Prostate gland (tissue), 2 donors: Measurements from ENCODE around the gene TLR6. TPM values are rescaled to one million over a fixed set of nuclear protein-coding genes. Genes with fewer than 3 reads are reported as not detected.

ENCODE experiments used
- DNase-seq: peaks from one replicate; pipeline ENCODE4 v3.0.0-alpha.2; 2019; ENCODE audit warnings: low spot score
- H3K27ac ChIP-seq, 2 donors: fragments of 200-600 bp; sonication (generic); 2 replicates each; pipeline ENCODE4 v1.5.1; 2017 to 2019
- H3K27me3 ChIP-seq: fragments of 200-600 bp; sonication (generic); replicated peaks from 2 replicates; pipeline ENCODE4 v1.5.1; 2019; ENCODE audit not compliant: insufficient read depth
- H3K36me3 ChIP-seq, 2 donors: fragments of 200-600 bp; sonication (generic); 1 replicate in 1 of 2; 2 replicates in 1 of 2; pipeline versions ENCODE4 v1.5.1 to v1.8.1; 2017 to 2019
- H3K4me1 ChIP-seq: fragments of 200-600 bp; sonication (generic); replicated peaks from 2 replicates; pipeline ENCODE4 v1.5.1; 2019
- H3K4me3 ChIP-seq, 2 donors: fragments of 200-600 bp; sonication (generic); 2 replicates each; pipeline ENCODE4 v1.5.1; 2017 to 2019
- H3K9me3 ChIP-seq: fragments of 200-600 bp; sonication (generic); 2 replicates; pipeline ENCODE4 v1.5.1; 2017
- CTCF ChIP-seq, 4 experiments: fragments of 200-600 bp in 2 of 4; fragments of 450-650 bp in 2 of 4; sonication (generic) in 2 of 4; IDR thresholded peaks; 1 replicate in 3 of 4; 2 replicates in 1 of 4; pipeline ENCODE4 v1.5.1; 2016 to 2019; ENCODE audit warnings: antibody characterized with exemption in 4 of 4, mild to moderate bottlenecking in 2 of 4, moderate library complexity in 2 of 4
- POLR2A ChIP-seq: fragments of 450-650 bp; IDR thresholded peaks from one replicate; pipeline ENCODE4 v1.6.1; 2016; ENCODE audit warnings: antibody characterized with exemption, mild to moderate bottlenecking
- POLR2AphosphoS5 ChIP-seq: sonication (generic); formaldehyde crosslinking; IDR thresholded peaks from one replicate; pipeline ENCODE4 v1.6.1; 2017; ENCODE audit warnings: antibody characterized with exemption
- WGBS: methylation state at CpG from one replicate; pipeline ENCODE4 v1.1.5; 2018; 5-methylcytosine and 5-hydroxymethylcytosine counted together
- intact Hi-C: fragments of 100-400 bp; cut with DNase I; formaldehyde crosslinking; loops from one replicate; pipeline ENCODE4 v1.14.2; 2022
- total RNA-seq, 2 donors: library from RNA; depleted of rRNA; stranded (reverse); fragments of >200 nt; gene quantifications; one replicate each; pipeline ENCODE4 v1.1.0, GENCODE V29; 2016

Gene TLR6
- total RNA-seq = 1 to 10 TPM; 1.0 to 1.5 TPM

- no peaks in the 10 kb centered on the region for H3K27me3 ChIP-seq
- no peaks in the 10 kb centered on the region for H3K9me3 ChIP-seq
- TF ChIP-seq POLR2A = no peak
- TF ChIP-seq CTCF (IDR thresholded peaks at IDR 0.05) = peak; percentile 52 to 82 (median 67)
- TF ChIP-seq POLR2AphosphoS5 = peak; percentile 37
- WGBS = 16% methylated on average over 8 of the region's 8 CpGs
- intact Hi-C loops = loop anchor here (2.0 kb wide), 1 partner anchor 98 kb away; no protein-coding TSS in a partner anchor
- H3K4me1 ChIP-seq = no peaks in the 10 kb centered on the region
- DNase-seq = peak; percentile 63
- no peak within 1 kb of the TSS for H3K4me3 ChIP-seq
- peak within 1 kb of the TSS in 1 of 2 donors; percentile 33 for H3K27ac ChIP-seq
- no peaks in the 10 kb centered on the region for H3K36me3 ChIP-seq
Observed at GRCh38 chr4:38856524-38857337, at the start of gene TLR6. TLR6 (minus strand) TSS chr4:38856817; CDS start chr4:38829473, 27,344 bp downstream.

GRCh38 chr4:38905652-38906385, 49.2 kb upstream of the TLR6 start:
- Histone ChIP-seq H3K27ac (no peak overlapping the region), H3K4me3 (no peak overlapping the region), H3K4me1 (no peaks in the 10 kb centered on the region), H3K36me3 (no peaks in the 10 kb centered on the region), H3K27me3 (no peaks in the 10 kb centered on the region), H3K9me3 (no peaks in the 10 kb centered on the region)
- 56% methylated on average over 10 of the region's 10 CpGs for WGBS
- DNase-seq = no peak
- TF ChIP-seq POLR2AphosphoS5 (no peak), CTCF (IDR thresholded peaks at IDR 0.05) (no peak), POLR2A (no peak)
- intact Hi-C loops = loop anchor here (2.0 kb wide), 1 partner anchor 229 kb away; no protein-coding TSS in a partner anchor

GRCh38 chr4:38904682-38905081, 48.1 kb upstream of the TLR6 start:
- intact Hi-C loops = loop anchor here (2.0 kb wide), 1 partner anchor 230 kb away; no protein-coding TSS in a partner anchor
- Histone ChIP-seq H3K27me3 (no peaks in the 10 kb centered on the region), H3K9me3 (no peaks in the 10 kb centered on the region), H3K36me3 (no peaks in the 10 kb centered on the region), H3K27ac (no peak overlapping the region), H3K4me3 (no peak overlapping the region), H3K4me1 (no peaks in the 10 kb centered on the region)
- TF ChIP-seq POLR2AphosphoS5 = no peak
- TF ChIP-seq POLR2A = no peak
- 95% methylated on average over 3 of the region's 3 CpGs for WGBS
- no peak for DNase-seq

- Histone ChIP-seq H3K4me1 (no peaks in the 10 kb centered on the region), H3K9me3 (no peaks in the 10 kb centered on the region), H3K27ac (no peak overlapping the region), H3K27me3 (no peaks in the 10 kb centered on the region), H3K4me3 (no peak overlapping the region), H3K36me3 (no peaks in the 10 kb centered on the region)
- 83% methylated on average over 10 of the region's 10 CpGs for WGBS
- no peak for TF ChIP-seq CTCF (IDR thresholded peaks at IDR 0.05)
- no peak for TF ChIP-seq POLR2AphosphoS5
- TF ChIP-seq POLR2A = no peak
- intact Hi-C loops = loop anchor here (2.0 kb wide), 1 partner anchor 231 kb away; no protein-coding TSS in a partner anchor
- DNase-seq = no peak
Observed at GRCh38 chr4:38904090-38904666, 47.6 kb upstream of the TLR6 start.

GRCh38 chr4:38902695-38903094, 46.1 kb upstream of the TLR6 start:
- Histone ChIP-seq H3K27me3 (no peaks in the 10 kb centered on the region), H3K9me3 (no peaks in the 10 kb centered on the region), H3K36me3 (no peaks in the 10 kb centered on the region), H3K4me1 (no peaks in the 10 kb centered on the region), H3K27ac (no peak overlapping the region), H3K4me3 (no peak overlapping the region)
- DNase-seq = no peak
- peak in 2 of 4 experiments; percentile 42 to 46 for TF ChIP-seq CTCF (IDR thresholded peaks at IDR 0.05)
- no peak for TF ChIP-seq POLR2A
- intact Hi-C loops = no loop called here
